Coronary artery (tissue), 2 donors: ENCODE data around the gene CNGB1.

Experiments
- DNase-seq: peaks from one replicate; pipeline ENCODE4 v3.0.0-alpha.2; 2017; ENCODE audit warnings: low spot score
- H3K27ac ChIP-seq, 2 donors: fragments of 200-600 bp; sonication (generic); one replicate each; pipeline ENCODE4 v1.5.1; 2016 to 2019
- H3K4me3 ChIP-seq: fragments of 200-600 bp; sonication (generic); 2 replicates; pipeline ENCODE4 v1.5.1; 2016; ENCODE audit warnings: mild to moderate bottlenecking, moderate library complexity
- CTCF ChIP-seq: fragments of 200-600 bp; sonication (generic); IDR thresholded peaks from one replicate; pipeline ENCODE4 v1.5.1; 2019; ENCODE audit warnings: antibody characterized with exemption

CNGB1 gene

GRCh38 chr16:57926041-57926440, 44.9 kb downstream of the CNGB1 start:
- no peak overlapping the region for H3K4me3 ChIP-seq
- H3K27ac ChIP-seq = no peak overlapping the region
- no peak for TF ChIP-seq CTCF

GRCh38 chr16:57925310-57925709, 45.6 kb downstream of the CNGB1 start:
- no peak overlapping the region for H3K27ac ChIP-seq
- H3K4me3 ChIP-seq = no peak overlapping the region
- TF ChIP-seq CTCF = no peak
- DNase-seq = no peak

More at GRCh38 chr16:57926041-57926440, 44.9 kb downstream of the CNGB1 start:
- no peak for DNase-seq

GRCh38 chr16:57924514-57924913, 46.4 kb downstream of the CNGB1 start:
- TF ChIP-seq CTCF = no peak
- no peak overlapping the region for H3K27ac ChIP-seq
- no peak overlapping the region for H3K4me3 ChIP-seq
- no peak for DNase-seq

- H3K27ac ChIP-seq = no peak overlapping the region
- no peak overlapping the region for H3K4me3 ChIP-seq
These were observed 47.1 kb downstream of the CNGB1 start for GRCh38 chr16:57923841-57924240.

GRCh38 chr16:57923418-57923817, 47.5 kb downstream of the CNGB1 start:
- DNase-seq = no peak
- no peak for TF ChIP-seq CTCF
- no peak overlapping the region for H3K27ac ChIP-seq
- no peak overlapping the region for H3K4me3 ChIP-seq

More at GRCh38 chr16:57923841-57924240, 47.1 kb downstream of the CNGB1 start:
- no peak for DNase-seq
- TF ChIP-seq CTCF = no peak

GRCh38 chr16:57920880-57921229, 50.1 kb downstream of the CNGB1 start:
- Histone ChIP-seq H3K27ac (no peak overlapping the region), H3K4me3 (no peak overlapping the region)
- no peak for TF ChIP-seq CTCF
- DNase-seq = no peak

- no peak overlapping the region for H3K27ac ChIP-seq
- no peak for TF ChIP-seq CTCF
- DNase-seq = no peak
- H3K4me3 ChIP-seq = no peak overlapping the region
These were observed 50.6 kb downstream of the CNGB1 start for GRCh38 chr16:57920215-57920879.
